Sigmoid colon (tissue), 4 donors: Measurements from ENCODE around the gene WNT3.

Experiments
- EP300 ChIP-seq, 4 donors: sonication (generic); formaldehyde crosslinking; IDR thresholded peaks; one replicate each; pipeline ENCODE4 v1.6.1; 2017; ENCODE audit warnings: antibody characterized with exemption in 4 of 4
- POLR2A ChIP-seq, 2 donors: fragments of 450-650 bp; IDR thresholded peaks; one replicate each; pipeline ENCODE4 v1.6.1; 2016; ENCODE audit warnings: antibody characterized with exemption in 2 of 2, mild to moderate bottlenecking in 2 of 2, moderate library complexity in 2 of 2
- TF ChIP-seq, protein P1 (sequence below), 4 experiments: fragments of 450-650 bp in 3 of 4; fragments of 200-600 bp in 1 of 4; IDR thresholded peaks; one replicate each; pipeline ENCODE4 v1.5.1; 2016 to 2019; ENCODE audit warnings: antibody characterized with exemption in 4 of 4, mild to moderate bottlenecking in 3 of 4, moderate library complexity in 2 of 4

DNA sequence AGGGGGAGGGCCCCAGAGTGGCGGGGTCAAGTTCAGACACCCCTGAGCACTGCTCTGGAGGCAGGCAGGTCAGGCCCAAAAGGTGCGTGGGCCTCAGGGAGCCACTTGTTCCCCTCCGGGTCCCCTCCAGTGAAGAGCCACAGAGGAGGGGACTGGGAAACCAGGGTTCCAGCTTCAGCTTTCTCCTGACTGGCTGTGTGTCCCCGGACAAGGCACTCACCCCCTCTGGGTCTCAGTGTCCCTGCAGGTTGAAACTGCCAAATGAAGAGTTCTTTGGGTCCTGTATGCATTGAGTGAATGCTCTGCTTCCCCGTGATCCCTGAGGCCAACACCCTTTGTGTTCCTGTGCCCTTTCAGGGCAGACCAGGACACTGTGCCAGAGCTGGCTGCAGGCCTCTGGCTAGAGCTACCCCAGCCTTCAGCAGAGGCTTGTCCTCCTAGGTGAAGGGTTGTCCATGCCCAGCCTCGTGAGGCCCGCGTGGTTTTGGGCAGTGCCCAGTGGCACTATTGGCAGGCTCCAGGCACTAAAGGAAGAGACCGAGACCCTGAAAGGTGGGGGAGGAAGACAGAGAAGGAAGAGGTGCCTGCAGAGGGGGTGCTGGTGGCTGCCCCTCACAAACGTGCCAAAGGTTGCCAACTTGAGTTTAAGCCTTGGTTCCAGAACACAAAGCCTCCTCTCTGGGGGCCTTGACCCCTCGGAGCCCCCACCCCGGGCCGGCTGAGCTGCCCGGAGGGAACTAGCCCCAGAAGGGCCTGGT, 13.3 kb upstream of the WNT3 start:
- TF ChIP-seq POLR2A (IDR thresholded peaks at IDR 0.05) (no peak), EP300 (IDR thresholded peaks at IDR 0.05) (no peak)
- TF ChIP-seq, protein P1, sequence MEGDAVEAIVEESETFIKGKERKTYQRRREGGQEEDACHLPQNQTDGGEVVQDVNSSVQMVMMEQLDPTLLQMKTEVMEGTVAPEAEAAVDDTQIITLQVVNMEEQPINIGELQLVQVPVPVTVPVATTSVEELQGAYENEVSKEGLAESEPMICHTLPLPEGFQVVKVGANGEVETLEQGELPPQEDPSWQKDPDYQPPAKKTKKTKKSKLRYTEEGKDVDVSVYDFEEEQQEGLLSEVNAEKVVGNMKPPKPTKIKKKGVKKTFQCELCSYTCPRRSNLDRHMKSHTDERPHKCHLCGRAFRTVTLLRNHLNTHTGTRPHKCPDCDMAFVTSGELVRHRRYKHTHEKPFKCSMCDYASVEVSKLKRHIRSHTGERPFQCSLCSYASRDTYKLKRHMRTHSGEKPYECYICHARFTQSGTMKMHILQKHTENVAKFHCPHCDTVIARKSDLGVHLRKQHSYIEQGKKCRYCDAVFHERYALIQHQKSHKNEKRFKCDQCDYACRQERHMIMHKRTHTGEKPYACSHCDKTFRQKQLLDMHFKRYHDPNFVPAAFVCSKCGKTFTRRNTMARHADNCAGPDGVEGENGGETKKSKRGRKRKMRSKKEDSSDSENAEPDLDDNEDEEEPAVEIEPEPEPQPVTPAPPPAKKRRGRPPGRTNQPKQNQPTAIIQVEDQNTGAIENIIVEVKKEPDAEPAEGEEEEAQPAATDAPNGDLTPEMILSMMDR (IDR thresholded peaks at IDR 0.05) = no peak
